ENCODE results near the gene CEACAM18. TPM values are rescaled to one million over a fixed set of nuclear protein-coding genes. Genes with fewer than 3 reads are reported as not detected.

Gene CEACAM18
- total RNA-seq, 2 donors from 2014 or later = not detected

- H3K27ac ChIP-seq = no peak overlapping the region
- H3K36me3 ChIP-seq = no peaks in the 10 kb centered on the region
- no peak overlapping the region for H3K4me3 ChIP-seq
- no peaks in the 10 kb centered on the region for H3K4me1 ChIP-seq (ENCODE audit: control insufficient read depth in 1 of 2, low read depth in 2 of 2)
- DNase-seq (ENCODE audit: low spot score) (no peak), ATAC-seq (ENCODE audit: insufficient number of reproducible peaks, low FRiP score, low read depth) (no peak)
- H3K9me3 ChIP-seq = no peaks in the 10 kb centered on the region
- H3K27me3 ChIP-seq (replicated peaks; ENCODE audit: insufficient read depth) = no peaks in the 10 kb centered on the region
- TF ChIP-seq CTCF (IDR thresholded peaks at IDR 0.05) = no peak
Observed at GRCh38 chr19:51530616-51531015, 52.3 kb downstream of the CEACAM18 start.

GRCh38 chr19:51531349-51532315 is 53.3 kb downstream of the CEACAM18 start, which contains the start of gene SIGLEC6:
Gene SIGLEC6, minus strand, starts transcription at chr19:51531670. Its CDS starts 22 bp downstream, at chr19:51531648.
- DNase-seq (ENCODE audit: low spot score) (no peak), ATAC-seq (ENCODE audit: insufficient number of reproducible peaks, low FRiP score, low read depth) (no peak)
- no peak within 1 kb of the TSS for H3K27ac ChIP-seq
- no peak for TF ChIP-seq CTCF (IDR thresholded peaks at IDR 0.05)
- H3K27me3 ChIP-seq (replicated peaks; ENCODE audit: insufficient read depth) = no peaks in the 10 kb centered on the region
- H3K36me3 ChIP-seq = no peaks in the 10 kb centered on the region
- H3K4me3 ChIP-seq = no peak within 1 kb of the TSS
- H3K4me1 ChIP-seq (ENCODE audit: control insufficient read depth in 1 of 2, low read depth in 2 of 2) = no peaks in the 10 kb centered on the region
- no peaks in the 10 kb centered on the region for H3K9me3 ChIP-seq

- DNase-seq (ENCODE audit: low spot score) = no peak
- no peak for ATAC-seq (ENCODE audit: insufficient number of reproducible peaks, low FRiP score, low read depth)
Observed at GRCh38 chr19:51535535-51535934, 57.2 kb downstream of the CEACAM18 start.

GRCh38 chr19:51539821-51540366 is 61.6 kb downstream of the CEACAM18 start:
- ATAC-seq (ENCODE audit: insufficient number of reproducible peaks, low FRiP score, low read depth) = no peak
- no peaks in the 10 kb centered on the region for H3K27me3 ChIP-seq (replicated peaks; ENCODE audit: insufficient read depth)

More at GRCh38 chr19:51535535-51535934, 57.2 kb downstream of the CEACAM18 start:
- Histone ChIP-seq H3K4me3 (no peak overlapping the region), H3K9me3 (no peaks in the 10 kb centered on the region), H3K27me3 (replicated peaks; ENCODE audit: insufficient read depth) (no peaks in the 10 kb centered on the region), H3K36me3 (no peaks in the 10 kb centered on the region), H3K27ac (no peak overlapping the region), H3K4me1 (ENCODE audit: control insufficient read depth in 1 of 2, low read depth in 2 of 2) (no peaks in the 10 kb centered on the region)
- TF ChIP-seq CTCF (IDR thresholded peaks at IDR 0.05) = no peak

More at GRCh38 chr19:51539821-51540366, 61.6 kb downstream of the CEACAM18 start:
- Histone ChIP-seq H3K27ac (no peak overlapping the region), H3K4me3 (no peak overlapping the region), H3K36me3 (no peaks in the 10 kb centered on the region), H3K4me1 (ENCODE audit: control insufficient read depth in 1 of 2, low read depth in 2 of 2) (no peaks in the 10 kb centered on the region), H3K9me3 (no peaks in the 10 kb centered on the region)
- no peak for DNase-seq (ENCODE audit: low spot score)
- TF ChIP-seq CTCF (IDR thresholded peaks at IDR 0.05) = no peak

Other genes starting within 250 kb of the CEACAM18 start
- gene SIGLECL1, start 227.5 kb upstream of the CEACAM18 start, total RNA-seq = not detected
- 1 to 10 TPM in 1 of 2 donors, not detected in 1; 1.6 TPM for gene IGLON5, start 166.9 kb upstream of the CEACAM18 start, total RNA-seq
- 1 to 10 TPM in 1 of 2 donors, under 1 TPM in 1; 0.54 to 1.6 TPM for gene VSIG10L, start 136.4 kb upstream of the CEACAM18 start, total RNA-seq
- 10 to 100 TPM; 32.7 to 56.5 TPM for gene ETFB, start 112.2 kb upstream of the CEACAM18 start, total RNA-seq
- not detected for gene CLDND2, start 109.5 kb upstream of the CEACAM18 start, total RNA-seq
- 1 to 10 TPM in 1 of 2 donors, under 1 TPM in 1; 0.54 to 4.4 TPM for gene NKG7, start 105.9 kb upstream of the CEACAM18 start, total RNA-seq
- not detected for gene LIM2, start 90.6 kb upstream of the CEACAM18 start, total RNA-seq
- gene C19orf84, start 87.9 kb upstream of the CEACAM18 start, total RNA-seq = 1 to 10 TPM in 1 of 2 donors, not detected in 1; 1.4 TPM
- 10 to 100 TPM; 13.3 to 20.3 TPM for gene SIGLEC10, start 60.9 kb upstream of the CEACAM18 start, total RNA-seq
- under 1 TPM; 0.28 to 0.41 TPM for gene SIGLEC8, start 20.1 kb upstream of the CEACAM18 start, total RNA-seq
- gene SIGLEC12, start 23.3 kb downstream of the CEACAM18 start, total RNA-seq = 1 to 10 TPM in 1 of 2 donors, not detected in 1; 2.2 TPM
- gene SIGLEC6, start 53.1 kb downstream of the CEACAM18 start, total RNA-seq = 1 to 10 TPM in 1 of 2 donors, under 1 TPM in 1; 0.56 to 1.6 TPM
- 10 to 100 TPM in 1 of 2 donors, 1 to 10 TPM in 1; 6.6 to 15.6 TPM for gene ZNF175, start 92.7 kb downstream of the CEACAM18 start, total RNA-seq
- 1 to 10 TPM in 1 of 2 donors, not detected in 1; 1.4 TPM for gene SIGLEC5, start 151.9 kb downstream of the CEACAM18 start, total RNA-seq
- gene SIGLEC14, start 168.3 kb downstream of the CEACAM18 start, total RNA-seq = 10 to 100 TPM in 1 of 2 donors, 1 to 10 TPM in 1; 4.6 to 12.6 TPM
- gene SPACA6, start 214.8 kb downstream of the CEACAM18 start, total RNA-seq = 10 to 100 TPM; 24.1 to 72.4 TPM
- gene HAS1, start 245.5 kb downstream of the CEACAM18 start, total RNA-seq = 10 to 100 TPM in 1 of 2 donors, 1 to 10 TPM in 1; 1.6 to 74.8 TPM

All from thoracic aorta (tissue), 2 donors.